ENCODE measurements around the gene CAPRIN2. TPM values are rescaled to one million over a fixed set of nuclear protein-coding genes. Genes with fewer than 3 reads are reported as not detected.

CAPRIN2 gene
- total RNA-seq, 4 donors from 2014 or later = 16.1 to 153 (median 28.1) TPM

- Histone ChIP-seq H3K27ac (no peak overlapping the region), H3K4me3 (no peak overlapping the region), H3K4me1 (no peaks in the 10 kb centered on the region), H3K27me3 (no peaks in the 10 kb centered on the region), H3K36me3 (no peaks in the 10 kb centered on the region), H3K9me3 (no peaks in the 10 kb centered on the region)
- TF ChIP-seq POLR2A (IDR thresholded peaks at IDR 0.05) = no peak
- TF ChIP-seq CTCF (IDR thresholded peaks at IDR 0.05) = no peak
- no peak for DNase-seq
Measured at GRCh38 chr12:30788754-30789153, 34.0 kb upstream of the CAPRIN2 start.

- TF ChIP-seq POLR2A (IDR thresholded peaks at IDR 0.05) = no peak
- no peak for TF ChIP-seq CTCF (IDR thresholded peaks at IDR 0.05)
Measured at GRCh38 chr12:30785630-30786029, 30.9 kb upstream of the CAPRIN2 start.

GRCh38 chr12:30784508-30784907 is 29.8 kb upstream of the CAPRIN2 start:
- Histone ChIP-seq H3K27ac (no peak overlapping the region), H3K4me3 (no peak overlapping the region), H3K9me3 (no peaks in the 10 kb centered on the region), H3K36me3 (no peaks in the 10 kb centered on the region), H3K4me1 (no peaks in the 10 kb centered on the region), H3K27me3 (no peaks in the 10 kb centered on the region)
- DNase-seq = no peak
- TF ChIP-seq POLR2A (IDR thresholded peaks at IDR 0.05) (no peak), CTCF (IDR thresholded peaks at IDR 0.05) (no peak)

More at GRCh38 chr12:30785630-30786029, 30.9 kb upstream of the CAPRIN2 start:
- no peak for DNase-seq
- Histone ChIP-seq H3K27ac (no peak overlapping the region), H3K4me1 (no peaks in the 10 kb centered on the region), H3K9me3 (no peaks in the 10 kb centered on the region), H3K4me3 (no peak overlapping the region), H3K36me3 (no peaks in the 10 kb centered on the region), H3K27me3 (no peaks in the 10 kb centered on the region)

- H3K4me1 ChIP-seq = no peaks in the 10 kb centered on the region
- H3K27me3 ChIP-seq = no peaks in the 10 kb centered on the region
- no peaks in the 10 kb centered on the region for H3K36me3 ChIP-seq
- H3K27ac ChIP-seq = no peak overlapping the region
- TF ChIP-seq POLR2A (IDR thresholded peaks at IDR 0.05) (no peak), CTCF (IDR thresholded peaks at IDR 0.05) (no peak)
- DNase-seq = no peak
- no peak overlapping the region for H3K4me3 ChIP-seq
- H3K9me3 ChIP-seq = no peaks in the 10 kb centered on the region
Measured at GRCh38 chr12:30783946-30784345, 29.2 kb upstream of the CAPRIN2 start.

GRCh38 chr12:30782316-30783173 is 27.8 kb upstream of the CAPRIN2 start:
- Histone ChIP-seq H3K27ac (no peak overlapping the region), H3K4me1 (no peaks in the 10 kb centered on the region), H3K27me3 (no peaks in the 10 kb centered on the region), H3K36me3 (no peaks in the 10 kb centered on the region), H3K9me3 (no peaks in the 10 kb centered on the region), H3K4me3 (no peak overlapping the region)
- TF ChIP-seq POLR2A (IDR thresholded peaks at IDR 0.05) (no peak), CTCF (IDR thresholded peaks at IDR 0.05) (no peak)
- DNase-seq = no peak
